Thymus (tissue), 11 donors: ENCODE data around the gene C2orf68. TPM values are rescaled to one million over a fixed set of nuclear protein-coding genes. Genes with fewer than 3 reads are reported as not detected.
"Not testable (repeated sequence)": the region's sequence is repeated elsewhere in the genome, so short reads cannot be mapped to it uniquely, and the experiment has no call there.

ENCODE experiments used
- DNase-seq, 9 donors: peaks; one replicate each; pipeline ENCODE4 v3.0.0-alpha.2; 2013; ENCODE audit warnings: low spot score in 9 of 9, low read depth in 6 of 9, missing footprints in 1 of 9
- H3K27ac ChIP-seq, 2 donors: one replicate each; pipeline ENCODE4 v1.5.1; 2013; ENCODE audit warnings: control low read depth in 1 of 2, low read depth in 1 of 2, low read length in 1 of 2, mild to moderate bottlenecking in 1 of 2, moderate library complexity in 1 of 2
- H3K27me3 ChIP-seq, 2 donors: one replicate each; pipeline ENCODE4 v1.5.1; 2013; ENCODE audit warnings: low read length in 1 of 2; ENCODE audit not compliant: control insufficient read depth in 2 of 2, insufficient read depth in 1 of 2
- H3K36me3 ChIP-seq, 2 donors: one replicate each; pipeline ENCODE4 v1.5.1; 2013; ENCODE audit warnings: low read length in 1 of 2, mild to moderate bottlenecking in 1 of 2, moderate library complexity in 1 of 2; ENCODE audit not compliant: control insufficient read depth in 2 of 2, insufficient read depth in 2 of 2
- H3K4me1 ChIP-seq, 2 donors: one replicate each; pipeline ENCODE4 v1.5.1; 2013; ENCODE audit warnings: low read length in 2 of 2; ENCODE audit not compliant: control insufficient read depth in 2 of 2, insufficient read depth in 2 of 2
- H3K4me3 ChIP-seq, 2 donors: one replicate each; pipeline ENCODE4 v1.5.1; 2013; ENCODE audit warnings: low read length in 2 of 2, control low read depth in 1 of 2, mild to moderate bottlenecking in 1 of 2
- H3K9me3 ChIP-seq, 2 donors: one replicate each; pipeline ENCODE4 v1.5.1; 2013; ENCODE audit warnings: low read length in 1 of 2, mild to moderate bottlenecking in 1 of 2; ENCODE audit not compliant: control insufficient read depth in 2 of 2, insufficient read depth in 1 of 2
- WGBS: extraction: QIAGEN DNeasy Blood & Tissue Kit; methylation state at CpG from one replicate; pipeline ENCODE4 v1.1.7; 2013; 5-methylcytosine and 5-hydroxymethylcytosine counted together
- polyA plus RNA-seq: library from polyadenylated mRNA; stranded (reverse); fragments of 200-250 nt; gene quantifications from one replicate; pipeline ENCODE4 v1.2.3, GENCODE V29; 2013
- total RNA-seq: library from RNA; stranded (reverse); fragments of 120-200 nt; gene quantifications from one replicate; pipeline ENCODE4 v1.2.4, GENCODE V29; 2013
- donor health status: healthy.

Gene C2orf68
- total and polyA plus RNA-seq, 2 donors = 27.0 to 38.5 TPM

GRCh38 chr2:85615413-85615728 is 3.5 kb upstream of the C2orf68 start:
- Histone ChIP-seq H3K27ac (peak overlapping the region in 1 of 2 donors; percentile 18), H3K27me3 (no peaks in the 10 kb centered on the region), H3K9me3 (no peaks in the 10 kb centered on the region), H3K4me3 (no peak overlapping the region), H3K36me3 (peaks cover 9 to 24% of the 10 kb centered on the region in 2 donors), H3K4me1 (peaks cover 20 to 31% of the 10 kb centered on the region in 2 donors)
- DNase-seq = no peak
- WGBS = 94% methylated on average over 17 of the region's 17 CpGs

GRCh38 chr2:85614757-85615156 is 2.9 kb upstream of the C2orf68 start:
- not testable (repeated sequence) for H3K27me3 ChIP-seq
- H3K4me1 ChIP-seq = peaks cover 22 to 34% of the 10 kb centered on the region in 2 donors

GRCh38 chr2:85613717-85614515 is 2.0 kb upstream of the C2orf68 start:
- 96% methylated on average over 10 of the region's 10 CpGs for WGBS
- Histone ChIP-seq H3K9me3 (no peaks in the 10 kb centered on the region), H3K27ac (no peak overlapping the region), H3K4me3 (no peak overlapping the region), H3K27me3 (no peaks in the 10 kb centered on the region), H3K4me1 (peaks cover 22 to 34% of the 10 kb centered on the region in 2 donors), H3K36me3 (peaks cover 6 to 17% of the 10 kb centered on the region in 2 donors)
- DNase-seq = no peak

More at GRCh38 chr2:85614757-85615156, 2.9 kb upstream of the C2orf68 start:
- not testable (repeated sequence) for H3K27ac ChIP-seq, H3K4me3 ChIP-seq, DNase-seq, H3K9me3 ChIP-seq
- 97% methylated on average over 7 of the region's 7 CpGs for WGBS
- H3K36me3 ChIP-seq = peaks cover 4 to 18% of the 10 kb centered on the region in 2 donors

- WGBS = 12% methylated on average over 24 of the region's 24 CpGs
- Histone ChIP-seq H3K9me3 (no peaks in the 10 kb centered on the region), H3K36me3 (peaks cover 16 to 23% of the 10 kb centered on the region in 2 donors), H3K27me3 (no peaks in the 10 kb centered on the region), H3K4me1 (peaks cover 12 to 24% of the 10 kb centered on the region in 2 donors), H3K4me3 (peak overlapping the region; percentile 77 to 83), H3K27ac (peak overlapping the region; percentile 74 to 75)
- DNase-seq = peak in 1 of 9 donors; percentile 18
These were observed 605 bp downstream of the C2orf68 start for GRCh38 chr2:85611217-85611704.

GRCh38 chr2:85607268-85608215 is 4.3 kb downstream of the C2orf68 start:
- no peaks in the 10 kb centered on the region for H3K9me3 ChIP-seq
- peaks cover 19 to 25% of the 10 kb centered on the region in 2 donors for H3K36me3 ChIP-seq
- H3K4me3 ChIP-seq = no peak overlapping the region
- no peak overlapping the region for H3K27ac ChIP-seq
- peaks cover 6 to 16% of the 10 kb centered on the region in 2 donors for H3K27me3 ChIP-seq
- DNase-seq = no peak
- WGBS = 97% methylated on average over 9 of the region's 9 CpGs
- peaks cover 9 to 22% of the 10 kb centered on the region in 2 donors for H3K4me1 ChIP-seq

GRCh38 chr2:85606116-85606455 is 5.8 kb downstream of the C2orf68 start:
- 96% methylated on average over 7 of the region's 7 CpGs for WGBS
- no peaks in the 10 kb centered on the region for H3K9me3 ChIP-seq
- H3K27ac ChIP-seq = no peak overlapping the region
- peaks cover 14 to 30% of the 10 kb centered on the region in 2 donors for H3K27me3 ChIP-seq
- no peak overlapping the region for H3K4me3 ChIP-seq
- H3K4me1 ChIP-seq = peaks cover 10 to 19% of the 10 kb centered on the region in 2 donors
- DNase-seq = no peak
- H3K36me3 ChIP-seq = peaks cover 19 to 25% of the 10 kb centered on the region in 2 donors

- 94% methylated on average over 4 of the region's 4 CpGs for WGBS
- peaks cover 19 to 25% of the 10 kb centered on the region in 2 donors for H3K36me3 ChIP-seq
These were observed 6.3 kb downstream of the C2orf68 start for GRCh38 chr2:85605406-85606115.

GRCh38 chr2:85604568-85605339 is 7.1 kb downstream of the C2orf68 start:
- H3K27ac ChIP-seq = no peak overlapping the region
- H3K4me1 ChIP-seq = peaks cover 3 to 10% of the 10 kb centered on the region in 2 donors
- H3K36me3 ChIP-seq = peaks cover 22 to 25% of the 10 kb centered on the region in 2 donors
- no peak for DNase-seq
- 92% methylated on average over 6 of the region's 6 CpGs for WGBS
- H3K9me3 ChIP-seq = no peaks in the 10 kb centered on the region
- no peak overlapping the region for H3K4me3 ChIP-seq
- H3K27me3 ChIP-seq = peaks cover 14 to 31% of the 10 kb centered on the region in 2 donors

More at GRCh38 chr2:85605406-85606115, 6.3 kb downstream of the C2orf68 start:
- no peak for DNase-seq
- H3K27me3 ChIP-seq = peaks cover 14 to 31% of the 10 kb centered on the region in 2 donors
- no peak overlapping the region for H3K27ac ChIP-seq
- H3K9me3 ChIP-seq = no peaks in the 10 kb centered on the region
- H3K4me3 ChIP-seq = no peak overlapping the region
- H3K4me1 ChIP-seq = peaks cover 7 to 15% of the 10 kb centered on the region in 2 donors
